ENCODE data around the gene STRN4. TPM values are rescaled to one million over a fixed set of nuclear protein-coding genes. Genes with fewer than 3 reads are reported as not detected.

The STRN4 gene
- total RNA-seq, 1 experiment from 2014 or later, result 143 TPM

DNA sequence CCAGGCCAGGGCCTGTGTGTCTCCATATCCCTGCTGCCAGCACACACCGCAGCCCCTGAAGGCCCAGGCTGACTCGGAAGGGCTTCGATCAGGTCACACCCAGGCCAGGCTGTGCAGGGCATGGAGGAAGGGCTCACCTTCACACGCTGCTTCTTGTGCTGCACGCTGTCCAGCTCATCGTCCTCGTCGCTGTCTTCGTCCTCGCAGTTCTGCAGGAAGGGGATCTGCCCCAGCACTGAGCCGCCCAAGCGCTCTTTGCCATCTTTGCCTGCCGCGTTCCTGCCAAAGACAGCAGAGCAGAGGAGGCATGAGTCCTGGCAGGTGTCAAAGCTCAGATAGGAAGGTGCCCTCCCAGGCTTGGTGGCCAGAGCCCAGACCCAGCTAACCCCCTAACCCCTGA, 15.7 kb downstream of the STRN4 start:
- no peak for DNase-seq
- no peaks in the 10 kb centered on the region for H3K4me1 ChIP-seq (ENCODE audit: insufficient read depth, low read length)
- H3T11ph ChIP-seq (ENCODE audit: low read length), result no peak overlapping the region
- H3K27ac Mint-ChIP-seq, result peak overlapping the region in 2 of 3 experiments; percentile 61 to 93; a peak in 3 of 7 replicates
- H3K27me3 ChIP-seq (ENCODE audit: insufficient read depth, low read length), result no peaks in the 10 kb centered on the region
- H4K8ac ChIP-seq (replicated peaks; ENCODE audit: insufficient read length, low read depth, low read length), result no peak overlapping the region
- no peaks in the 10 kb centered on the region; the same call in 1 of the 2 replicates for H3K79me2 ChIP-seq (ENCODE audit: insufficient read depth, low read length)
- H3K56ac ChIP-seq (ENCODE audit: insufficient read length, low read depth, low read length), result no peak overlapping the region
- H3K4me1 Mint-ChIP-seq, result peaks cover 16 to 26% of the 10 kb centered on the region in 2 experiments
- no peak overlapping the region for H2BK20ac ChIP-seq (ENCODE audit: low read depth, low read length, poor library complexity, severe bottlenecking)
- no peak overlapping the region for H3K4me2 ChIP-seq (ENCODE audit: insufficient read depth, insufficient read length, low read length)
- no peak overlapping the region for H4K5ac ChIP-seq (ENCODE audit: insufficient read length, low read depth, low read length)
- no CpG with 5 or more reads among the region's 14 CpGs for WGBS (ENCODE audit: extremely low coverage, insufficient read length, low lambda C conversion rate)
- H2AFZ ChIP-seq (ENCODE audit: low read length), result no peak overlapping the region
- H3K9me3 ChIP-seq (ENCODE audit: control insufficient read depth, low read depth, low read length), result no peaks in the 10 kb centered on the region
- no peak overlapping the region for H3K18ac ChIP-seq (ENCODE audit: insufficient read length, low read depth, low read length)
- H3K79me1 ChIP-seq (ENCODE audit: insufficient read depth, low read depth, low read length, poor library complexity, severe bottlenecking), result no peaks in the 10 kb centered on the region
- peak overlapping the region in 1 of 2 experiments; percentile 28; a peak in 2 of 5 replicates for H3K4me3 Mint-ChIP-seq
- H3K23ac ChIP-seq (ENCODE audit: insufficient read length, low read depth, low read length), result no peak overlapping the region
- H2BK120ac ChIP-seq (ENCODE audit: low read depth, low read length, poor library complexity, severe bottlenecking), result no peak overlapping the region
- H3K27me3 Mint-ChIP-seq (ENCODE audit: low read depth), result no peaks in the 10 kb centered on the region; the same call in 1 of the 2 replicates
- no peak overlapping the region for H4K91ac ChIP-seq (ENCODE audit: insufficient read length, low read depth, low read length)
- no peak overlapping the region for H3K27ac ChIP-seq (ENCODE audit: insufficient read length, low read depth, low read length)
- TF ChIP-seq, protein P1, sequence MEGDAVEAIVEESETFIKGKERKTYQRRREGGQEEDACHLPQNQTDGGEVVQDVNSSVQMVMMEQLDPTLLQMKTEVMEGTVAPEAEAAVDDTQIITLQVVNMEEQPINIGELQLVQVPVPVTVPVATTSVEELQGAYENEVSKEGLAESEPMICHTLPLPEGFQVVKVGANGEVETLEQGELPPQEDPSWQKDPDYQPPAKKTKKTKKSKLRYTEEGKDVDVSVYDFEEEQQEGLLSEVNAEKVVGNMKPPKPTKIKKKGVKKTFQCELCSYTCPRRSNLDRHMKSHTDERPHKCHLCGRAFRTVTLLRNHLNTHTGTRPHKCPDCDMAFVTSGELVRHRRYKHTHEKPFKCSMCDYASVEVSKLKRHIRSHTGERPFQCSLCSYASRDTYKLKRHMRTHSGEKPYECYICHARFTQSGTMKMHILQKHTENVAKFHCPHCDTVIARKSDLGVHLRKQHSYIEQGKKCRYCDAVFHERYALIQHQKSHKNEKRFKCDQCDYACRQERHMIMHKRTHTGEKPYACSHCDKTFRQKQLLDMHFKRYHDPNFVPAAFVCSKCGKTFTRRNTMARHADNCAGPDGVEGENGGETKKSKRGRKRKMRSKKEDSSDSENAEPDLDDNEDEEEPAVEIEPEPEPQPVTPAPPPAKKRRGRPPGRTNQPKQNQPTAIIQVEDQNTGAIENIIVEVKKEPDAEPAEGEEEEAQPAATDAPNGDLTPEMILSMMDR (conservative IDR thresholded peaks at IDR 0.05), result no peak
- peaks cover 4% of the 10 kb centered on the region for H4K20me1 ChIP-seq (ENCODE audit: control insufficient read depth, insufficient read depth, insufficient read length)
- no peak overlapping the region for H3K4ac ChIP-seq (ENCODE audit: low read depth, low read length)
- peaks cover 47 to 90% (median 85%) of the 10 kb centered on the region in 3 experiments for H3K36me3 Mint-ChIP-seq (ENCODE audit: insufficient read depth in 1 of 3, low read depth in 3 of 3)
- no peak overlapping the region for H2AK5ac ChIP-seq (ENCODE audit: insufficient read length, low read length)
- no peaks in the 10 kb centered on the region for H3K23me2 ChIP-seq (ENCODE audit: insufficient read length, low read depth, low read length, poor library complexity, severe bottlenecking)
- no peak overlapping the region for H2BK12ac ChIP-seq (ENCODE audit: insufficient read length, low read depth, low read length)
- H3K14ac ChIP-seq (ENCODE audit: insufficient read depth, low read length), result no peak overlapping the region
- H3K9ac ChIP-seq (ENCODE audit: extremely low read depth, insufficient read length, low read length), result no peak overlapping the region
- no peak overlapping the region for H2BK5ac ChIP-seq (ENCODE audit: insufficient read length, low read length)
- H3K9me3 Mint-ChIP-seq, result no peaks in the 10 kb centered on the region
- H2BK15ac ChIP-seq (ENCODE audit: low read depth, low read length), result no peak overlapping the region
